Mesenchymal stem cell (in vitro differentiated cells and primary cell): ENCODE measurements around the gene SAMHD1.
"Not testable (repeated sequence)": the region's sequence is repeated elsewhere in the genome, so short reads cannot be mapped to it uniquely, and the experiment has no call there.

Experiments
- DNase-seq: peaks from one replicate; pipeline ENCODE4 v3.0.0-alpha.2; 2013
- H2AFZ ChIP-seq: one replicate; pipeline ENCODE4 v1.6.1; 2013; ENCODE audit warnings: low read depth, mild to moderate bottlenecking, control low read depth, inconsistent platforms, low read length, moderate library complexity
- H2AK5ac ChIP-seq: 2 replicates; pipeline ENCODE4 v1.6.1; 2013; ENCODE audit warnings: low read length, moderate library complexity, mild to moderate bottlenecking, inconsistent platforms; ENCODE audit not compliant: severe bottlenecking
- H2BK120ac ChIP-seq: one replicate; pipeline ENCODE4 v1.6.1; 2013; ENCODE audit warnings: low read depth, mild to moderate bottlenecking, inconsistent platforms, low read length, moderate library complexity
- H2BK12ac ChIP-seq, 2 experiments: one replicate each; pipeline ENCODE4 v1.6.1; 2013; ENCODE audit warnings: inconsistent platforms in 2 of 2, low read length in 2 of 2, mild to moderate bottlenecking in 2 of 2, moderate library complexity in 2 of 2, control low read depth in 1 of 2
- H2BK15ac ChIP-seq: one replicate; pipeline ENCODE4 v1.6.1; 2013; ENCODE audit warnings: mild to moderate bottlenecking, low read depth, inconsistent platforms; ENCODE audit not compliant: poor library complexity, severe bottlenecking
- H2BK5ac ChIP-seq: 2 replicates; pipeline ENCODE4 v1.6.1; 2013; ENCODE audit warnings: low read depth, mild to moderate bottlenecking, low read length, control low read depth, inconsistent platforms; ENCODE audit not compliant: poor library complexity, severe bottlenecking
- H3K14ac ChIP-seq, 2 experiments: one replicate each; pipeline ENCODE4 v1.6.1; 2013; ENCODE audit warnings: inconsistent platforms in 2 of 2, low read length in 2 of 2, control low read depth in 1 of 2, mild to moderate bottlenecking in 1 of 2, moderate library complexity in 1 of 2
- H3K18ac ChIP-seq, 2 experiments: one replicate each; pipeline ENCODE4 v1.6.1; 2013; ENCODE audit warnings: inconsistent platforms in 2 of 2, low read length in 2 of 2, control low read depth in 1 of 2, low read depth in 1 of 2, mild to moderate bottlenecking in 1 of 2
- H3K23ac ChIP-seq, 2 experiments: one replicate each; pipeline ENCODE4 v1.6.1; 2013; ENCODE audit warnings: inconsistent platforms in 2 of 2, low read length in 2 of 2, mild to moderate bottlenecking in 2 of 2, moderate library complexity in 2 of 2, control low read depth in 1 of 2
- H3K27ac ChIP-seq: 2 replicates; pipeline ENCODE4 v1.5.1; 2013; ENCODE audit warnings: mild to moderate bottlenecking, moderate library complexity, low read length, control low read depth, inconsistent platforms; ENCODE audit not compliant: poor library complexity, severe bottlenecking
- H3K27me3 ChIP-seq, 2 experiments: 2 replicates each; pipeline versions ENCODE4 v1.6.1 to v1.7.0; 2013; ENCODE audit warnings: low read length in 2 of 2, mild to moderate bottlenecking in 2 of 2, moderate library complexity in 2 of 2, control low read depth in 1 of 2, inconsistent platforms in 1 of 2; ENCODE audit not compliant: control insufficient read depth in 1 of 2, insufficient read depth in 1 of 2
- H3K36me3 ChIP-seq, 2 experiments: 2 replicates each; pipeline versions ENCODE4 v1.6.1 to v1.7.0; 2013; ENCODE audit warnings: low read length in 2 of 2, control low read depth in 1 of 2, inconsistent platforms in 1 of 2, low read depth in 1 of 2, mild to moderate bottlenecking in 1 of 2; ENCODE audit not compliant: insufficient read depth in 2 of 2, control insufficient read depth in 1 of 2
- H3K4ac ChIP-seq, 2 experiments: one replicate each; pipeline ENCODE4 v1.6.1; 2013; ENCODE audit warnings: inconsistent platforms in 2 of 2, low read length in 2 of 2, mild to moderate bottlenecking in 2 of 2, moderate library complexity in 2 of 2, control low read depth in 1 of 2, low read depth in 1 of 2
- H3K4me1 ChIP-seq: 2 replicates; pipeline ENCODE4 v1.6.1; 2013; ENCODE audit warnings: low read depth, low read length, control low read depth; ENCODE audit not compliant: control insufficient read depth, insufficient read depth
- H3K4me2 ChIP-seq: 2 replicates; pipeline ENCODE4 v1.6.1; 2013; ENCODE audit warnings: low read length, mild to moderate bottlenecking, inconsistent platforms; ENCODE audit not compliant: poor library complexity, severe bottlenecking
- H3K4me3 ChIP-seq, 2 experiments: 2 replicates each; pipeline versions ENCODE4 v1.5.1 to v1.7.0; 2013; ENCODE audit warnings: low read length in 2 of 2, mild to moderate bottlenecking in 2 of 2, control low read depth in 1 of 2, low read depth in 1 of 2; ENCODE audit not compliant: insufficient read depth in 1 of 2
- H3K79me1 ChIP-seq: replicated peaks from 2 replicates; pipeline ENCODE4 v1.6.1; 2013; ENCODE audit warnings: mild to moderate bottlenecking, control low read depth, low read length, inconsistent platforms; ENCODE audit not compliant: poor library complexity, severe bottlenecking
- H3K9ac ChIP-seq: 2 replicates; pipeline ENCODE4 v1.7.0; 2013; ENCODE audit warnings: mild to moderate bottlenecking, low read length, moderate library complexity
- H3K9me3 ChIP-seq: 2 replicates; pipeline ENCODE4 v1.7.0; 2013; ENCODE audit warnings: mild to moderate bottlenecking, low read length; ENCODE audit not compliant: control insufficient read depth
- H4K8ac ChIP-seq: one replicate; pipeline ENCODE4 v1.6.1; 2013; ENCODE audit warnings: inconsistent platforms, mild to moderate bottlenecking, low read length, moderate library complexity
- H4K91ac ChIP-seq: one replicate; pipeline ENCODE4 v1.6.1; 2013; ENCODE audit warnings: mild to moderate bottlenecking, low read length, inconsistent platforms
- WGBS: methylation state at CpG from one replicate; pipeline ENCODE4 v1.1.7; 2013; ENCODE audit warnings: mixed read lengths; 5-methylcytosine and 5-hydroxymethylcytosine counted together

Gene SAMHD1

GRCh38 chr20:36966965-36967364 lies 15.5 kb upstream of the SAMHD1 start:
- H2AK5ac ChIP-seq, DNase-seq, H4K91ac ChIP-seq, H3K4me2 ChIP-seq, H3K4ac ChIP-seq, H3K23ac ChIP-seq, H2BK5ac ChIP-seq, H2BK15ac ChIP-seq, H3K4me1 ChIP-seq, H3K9me3 ChIP-seq, H3K27me3 ChIP-seq, H3K4me3 ChIP-seq, H2BK120ac ChIP-seq, H3K9ac ChIP-seq, H4K8ac ChIP-seq, H3K14ac ChIP-seq, H2AFZ ChIP-seq, H3K79me1 ChIP-seq, H3K36me3 ChIP-seq, H2BK12ac ChIP-seq, H3K18ac ChIP-seq, H3K27ac ChIP-seq: not testable (repeated sequence)
- 93% methylated on average over 3 of the region's 3 CpGs for WGBS

DNA sequence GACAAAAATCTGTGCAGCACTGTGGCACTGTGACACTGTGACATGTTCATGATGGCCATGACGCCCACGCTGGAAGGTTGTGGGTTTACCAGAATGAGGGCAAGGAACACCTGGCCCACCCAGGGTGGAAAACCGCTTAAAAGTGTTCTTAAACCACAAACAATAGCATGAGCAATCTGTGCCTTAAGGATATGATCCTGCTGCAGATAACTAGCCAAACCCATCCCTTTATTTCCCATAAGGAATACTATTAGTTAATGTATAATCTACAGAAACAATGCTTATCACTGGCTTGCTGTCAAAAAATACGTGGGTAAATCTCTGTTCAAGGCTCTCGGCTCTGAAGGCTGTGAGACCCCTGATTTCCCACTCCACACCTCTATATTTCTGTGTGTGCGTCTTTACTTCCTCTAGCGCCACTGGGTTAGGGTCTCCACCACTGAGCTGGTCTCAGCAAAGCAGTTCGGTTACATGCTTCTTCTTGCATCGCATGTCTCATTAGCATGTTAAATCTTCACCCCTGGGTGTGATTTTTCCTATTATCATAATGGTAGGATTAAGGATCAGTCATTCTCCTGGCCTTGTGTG lies 10.9 kb upstream of the SAMHD1 start:
- not testable (repeated sequence) for H3K27me3 ChIP-seq, H3K18ac ChIP-seq, DNase-seq, H2BK5ac ChIP-seq, H2AFZ ChIP-seq, H2AK5ac ChIP-seq, H3K79me1 ChIP-seq, H3K9ac ChIP-seq, H3K36me3 ChIP-seq, H2BK120ac ChIP-seq, H4K91ac ChIP-seq, H2BK15ac ChIP-seq, H3K14ac ChIP-seq, H3K9me3 ChIP-seq, H3K27ac ChIP-seq, H3K4me2 ChIP-seq, H3K4me3 ChIP-seq, H3K4ac ChIP-seq, H2BK12ac ChIP-seq, H3K4me1 ChIP-seq, H3K23ac ChIP-seq, H4K8ac ChIP-seq
- WGBS: 87% methylated on average over 9 of the region's 9 CpGs

DNA sequence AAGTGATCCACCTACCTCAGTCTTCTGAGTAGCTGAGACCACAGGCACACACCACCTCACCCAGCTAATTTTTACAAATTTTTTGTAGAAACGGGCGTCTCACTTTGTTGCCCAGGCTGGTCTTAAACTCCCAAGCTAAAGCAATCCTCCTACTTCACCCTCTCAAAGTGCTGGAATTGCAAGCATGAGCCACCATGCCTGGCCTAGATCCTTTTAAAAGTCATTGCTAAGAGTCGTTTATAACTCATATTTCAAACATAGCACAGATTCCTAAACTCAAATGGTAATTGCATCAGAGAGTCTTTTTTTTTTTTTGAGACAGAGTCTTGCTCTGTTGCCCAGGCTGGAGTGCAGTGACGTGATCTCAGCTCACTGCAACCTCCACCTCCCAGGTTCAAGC lies 7.7 kb upstream of the SAMHD1 start:
- Histone ChIP-seq H3K79me1 (no peaks in the 10 kb centered on the region), H2BK12ac (no peak overlapping the region), H3K4me2 (no peak overlapping the region), H3K4me3 (no peak overlapping the region), H3K4me1 (no peaks in the 10 kb centered on the region), H4K8ac (no peak overlapping the region), H3K9ac (no peak overlapping the region), H3K27me3 (no peaks in the 10 kb centered on the region), H2BK120ac (no peak overlapping the region), H4K91ac (no peak overlapping the region), H2BK15ac (no peak overlapping the region), H3K4ac (no peak overlapping the region), H3K23ac (no peak overlapping the region), H2BK5ac (no peak overlapping the region), H3K27ac (no peak overlapping the region), H3K14ac (no peak overlapping the region), H2AK5ac (no peak overlapping the region), H2AFZ (no peak overlapping the region), H3K18ac (no peak overlapping the region), H3K9me3 (peaks cover 9% of the 10 kb centered on the region), H3K36me3 (no peaks in the 10 kb centered on the region)
- 97% methylated on average over 3 of the region's 4 CpGs for WGBS
- DNase-seq: no peak

- H3K4me2 ChIP-seq: no peak overlapping the region
- no peak overlapping the region for H2AK5ac ChIP-seq
- no peaks in the 10 kb centered on the region for H3K79me1 ChIP-seq
- DNase-seq: no peak
- no peak overlapping the region for H2AFZ ChIP-seq
- no peak overlapping the region for H4K8ac ChIP-seq
- H3K27ac ChIP-seq: no peak overlapping the region
- no peak overlapping the region for H3K4me3 ChIP-seq
- WGBS: 91% methylated on average over 10 of the region's 10 CpGs
- H3K18ac ChIP-seq: no peak overlapping the region
- H2BK15ac ChIP-seq: no peak overlapping the region
- no peaks in the 10 kb centered on the region for H3K36me3 ChIP-seq
- H3K23ac ChIP-seq: no peak overlapping the region
- no peak overlapping the region for H4K91ac ChIP-seq
- H3K14ac ChIP-seq: no peak overlapping the region
- no peaks in the 10 kb centered on the region for H3K4me1 ChIP-seq
- peaks cover 7% of the 10 kb centered on the region for H3K9me3 ChIP-seq
- H2BK120ac ChIP-seq: no peak overlapping the region
- H2BK5ac ChIP-seq: no peak overlapping the region
- H3K9ac ChIP-seq: no peak overlapping the region
- H3K4ac ChIP-seq: no peak overlapping the region
- no peak overlapping the region for H2BK12ac ChIP-seq
- no peaks in the 10 kb centered on the region for H3K27me3 ChIP-seq
Observed at GRCh38 chr20:36957875-36958667, 6.6 kb upstream of the SAMHD1 start.
